ENCODE results near the gene TSR1. TPM values are rescaled to one million over a fixed set of nuclear protein-coding genes. Genes with fewer than 3 reads are reported as not detected.

The TSR1 gene
- total RNA-seq, 4 donors from 2014 or later = 2.1 to 43.3 (median 23.5) TPM

Small RNA genes lying within 50 kb of the gene (small RNA-seq; reads per million reads assigned to genes)
- not detected for gene AC006435.3
- gene SNORD91A = 1,822 reads per million, percentile 98 among the genes with 10 or more reads in this experiment
- 292 reads per million, percentile 96 among the genes with 10 or more reads in this experiment for gene SNORD91B

Other genes with a start within 250 kb of the TSR1 start
- gene SMG6, start 32.7 kb downstream of the TSR1 start, total RNA-seq = 10 to 100 TPM; 13.3 to 74.9 (median 41.6) TPM
- 10 to 100 TPM in 2 of 4 donors, 1 to 10 TPM in 2; 5.6 to 29.2 (median 13.4) TPM for gene SRR, start 32.5 kb downstream of the TSR1 start, total RNA-seq
- 10 to 100 TPM; 13.2 to 77.5 (median 51.2) TPM for gene SGSM2, start 1.0 kb upstream of the TSR1 start, total RNA-seq
- 10 to 100 TPM in 1 of 4 donors, 1 to 10 TPM in 3; 1.8 to 32.6 (median 7.8) TPM for gene MNT, start 64.6 kb upstream of the TSR1 start, total RNA-seq
- 100 to 1,000 TPM in 1 of 4 donors, 10 to 100 TPM in 3; 25.1 to 118 (median 49.3) TPM for gene METTL16, start 175.4 kb upstream of the TSR1 start, total RNA-seq